MCF 10A (cell line): Measurements from ENCODE around the gene TBX5. TPM values are rescaled to one million over a fixed set of nuclear protein-coding genes. Genes with fewer than 3 reads are reported as not detected.

Source experiments
- BruUV-seq: library from RNA; stranded (reverse); fragments of 400-500 nt; replicated peaks from 2 replicates; lab custom pipeline; 2021; lab: Mats Ljungman, UMichigan
- CTCF ChIA-PET: fragments of 300-600 bp; sonication (Branson Sonifier 250); formaldehyde crosslinking; extraction: SDS; loops from one replicate; lab custom pipeline; 2021; ENCODE audit warnings: antibody characterized with exemption, inconsistent platforms; lab: Yijun Ruan, JAX
- POLR2A ChIA-PET: fragments of 300-600, 350-650 bp; sonication (Branson Sonifier 250); formaldehyde crosslinking; extraction: SDS; loops from one replicate; lab custom pipeline; 2020; ENCODE audit warnings: antibody characterized with exemption, inconsistent platforms; lab: Yijun Ruan, JAX
- DNase-seq: peaks from one replicate; pipeline ENCODE4 v3.0.0-alpha.2; 2018; ENCODE audit not compliant: unreplicated experiment
- H3K27ac Mint-ChIP-seq: one replicate; pipeline ENCODE4 v1.8.0; 2022; ENCODE audit warnings: mild to moderate bottlenecking, low read depth, mixed read lengths; ENCODE audit not compliant: unreplicated experiment
- H3K27me3 Mint-ChIP-seq: one replicate; pipeline ENCODE4 v1.8.0; 2022; ENCODE audit warnings: mixed read lengths; ENCODE audit not compliant: insufficient read depth, unreplicated experiment
- H3K36me3 Mint-ChIP-seq: one replicate; pipeline ENCODE4 v1.8.0; 2022; ENCODE audit warnings: mild to moderate bottlenecking, moderate library complexity, mixed read lengths; ENCODE audit not compliant: insufficient read depth, unreplicated experiment
- H3K4me1 Mint-ChIP-seq: one replicate; pipeline ENCODE4 v1.8.0; 2022; ENCODE audit warnings: mixed read lengths; ENCODE audit not compliant: insufficient read depth, unreplicated experiment
- H3K4me3 Mint-ChIP-seq: one replicate; pipeline ENCODE4 v1.8.0; 2022; ENCODE audit warnings: mild to moderate bottlenecking, moderate library complexity, mixed read lengths; ENCODE audit not compliant: unreplicated experiment
- H3K9me3 Mint-ChIP-seq: one replicate; pipeline ENCODE4 v1.8.0; 2022; ENCODE audit warnings: mixed read lengths; ENCODE audit not compliant: unreplicated experiment
- CTCF ChIP-seq: fragments of 200-600 bp; IDR thresholded peaks from one replicate; pipeline ENCODE4 v1.8.0; 2022; ENCODE audit warnings: antibody characterized with exemption, mild to moderate bottlenecking; ENCODE audit not compliant: unreplicated experiment
- intact Hi-C: fragments of 100-400 bp; cut with micrococcal nuclease; formaldehyde crosslinking; loops from 2 replicates; pipeline ENCODE4 v1.14.1; 2022
- total RNA-seq: library from RNA; stranded (reverse); gene quantifications from 2 replicates; pipeline ENCODE4 v1.2.3, GENCODE V29; 2022

Gene TBX5
- total RNA-seq, 1 experiment from 2014 or later = not detected

GRCh38 chr12:114415525-114415868 is 9.6 kb upstream of the TBX5 start:
- Mint-ChIP-seq H3K9me3 (no peaks in the 10 kb centered on the region), H3K4me3 (no peak overlapping the region), H3K27ac (no peak overlapping the region), H3K36me3 (no peaks in the 10 kb centered on the region), H3K27me3 (peaks cover 63% of the 10 kb centered on the region), H3K4me1 (no peaks in the 10 kb centered on the region)
- no peak for TF ChIP-seq CTCF
- intact Hi-C loops = no loop called here
- POLR2A ChIA-PET = no interaction called here
- DNase-seq = no peak
- no TSS peak for BruUV-seq
- CTCF ChIA-PET = no interaction called here

- ChIA-PET CTCF (no interaction called here), POLR2A (no interaction called here)
- Mint-ChIP-seq H3K9me3 (no peaks in the 10 kb centered on the region), H3K36me3 (no peaks in the 10 kb centered on the region), H3K27ac (no peak overlapping the region), H3K4me1 (no peaks in the 10 kb centered on the region), H3K27me3 (peaks cover 63% of the 10 kb centered on the region), H3K4me3 (no peak overlapping the region)
- BruUV-seq = no TSS peak
- intact Hi-C loops = no loop called here
- DNase-seq = no peak
- TF ChIP-seq CTCF = no peak
Measured at GRCh38 chr12:114414866-114415524, 9.1 kb upstream of the TBX5 start.

- H3K27ac Mint-ChIP-seq = no peak overlapping the region
- intact Hi-C loops = no loop called here
- DNase-seq = no peak
- H3K4me3 Mint-ChIP-seq = no peak overlapping the region
- no peaks in the 10 kb centered on the region for H3K9me3 Mint-ChIP-seq
- POLR2A ChIA-PET = no interaction called here
- no peak for TF ChIP-seq CTCF
- H3K4me1 Mint-ChIP-seq = no peaks in the 10 kb centered on the region
- peaks cover 63% of the 10 kb centered on the region for H3K27me3 Mint-ChIP-seq
- H3K36me3 Mint-ChIP-seq = no peaks in the 10 kb centered on the region
- BruUV-seq = no TSS peak
- CTCF ChIA-PET = no interaction called here
Measured at GRCh38 chr12:114414031-114414865, 8.3 kb upstream of the TBX5 start.

- ChIA-PET CTCF (no interaction called here), POLR2A (no interaction called here)
- H3K27ac Mint-ChIP-seq = no peak overlapping the region
- no peak for TF ChIP-seq CTCF
- no TSS peak for BruUV-seq
- no peaks in the 10 kb centered on the region for H3K36me3 Mint-ChIP-seq
- H3K9me3 Mint-ChIP-seq = no peaks in the 10 kb centered on the region
- DNase-seq = no peak
- no peak overlapping the region for H3K4me3 Mint-ChIP-seq
- peaks cover 54% of the 10 kb centered on the region for H3K27me3 Mint-ChIP-seq
- intact Hi-C loops = no loop called here
- H3K4me1 Mint-ChIP-seq = no peaks in the 10 kb centered on the region
Measured at GRCh38 chr12:114412825-114413749, 7.1 kb upstream of the TBX5 start.
